OCI-LY3 (cell line): ENCODE results near the gene PREB.

Source experiments
- CTCF ChIP-seq: fragments of 200-600, 300-600 bp; sonication (generic); IDR thresholded peaks from 2 replicates; pipeline ENCODE4 v1.5.1; 2014; ENCODE audit warnings: antibody characterized with exemption, low read length, low read depth
- EZH2phosphoT487 ChIP-seq: fragments of 200-600 bp; shearing (Covaris generic); IDR thresholded peaks from 2 replicates; pipeline ENCODE4 v1.6.1; 2018; ENCODE audit warnings: antibody characterized with exemption, mixed run types, low read depth

GRCh38 chr2:27147935-27148334, 13.5 kb upstream of the PREB start:
- no peak for TF ChIP-seq CTCF
- no peak for TF ChIP-seq EZH2phosphoT487
